ENCODE data around the gene RPS6KA2.

The RPS6KA2 gene

GRCh38 chr6:166624275-166624674, 2.8 kb downstream of the RPS6KA2 start:
- Histone ChIP-seq H3K27ac (ENCODE audit: low read depth, low read length) (no peak overlapping the region), H3K27me3 (ENCODE audit: insufficient read depth, low read length) (no peaks in the 10 kb centered on the region), H3K79me1 (ENCODE audit: low read length) (peaks cover 13% of the 10 kb centered on the region), H3K4me2 (ENCODE audit: low read length) (no peak overlapping the region), H4K12ac (ENCODE audit: low read depth, low read length) (no peak overlapping the region), H4K8ac (ENCODE audit: low read depth, low read length) (no peak overlapping the region), H3K4me1 (ENCODE audit: control insufficient read depth in 1 of 2, insufficient read depth in 2 of 2, low read length in 2 of 2) (peaks cover 21 to 22% of the 10 kb centered on the region in 2 experiments), H3K36me3 (ENCODE audit: control insufficient read depth in 1 of 2, insufficient read depth in 2 of 2, low read length in 2 of 2) (no peaks in the 10 kb centered on the region), H3K79me2 (ENCODE audit: control insufficient read depth, insufficient read depth, low read length, poor library complexity) (peaks cover 4% of the 10 kb centered on the region), H3K18ac (ENCODE audit: low read length) (peak overlapping the region; percentile 52), H3K9me3 (ENCODE audit: insufficient read depth, low read depth, low read length) (no peaks in the 10 kb centered on the region), H2AFZ (ENCODE audit: insufficient read depth, low read length, poor library complexity) (peak overlapping the region; percentile 25), H2BK5ac (ENCODE audit: low read depth, low read length, poor library complexity) (no peak overlapping the region), H3K14ac (ENCODE audit: low read length) (no peak overlapping the region), H2AK5ac (ENCODE audit: low read length) (no peak overlapping the region), H3K23ac (ENCODE audit: low read length) (no peak overlapping the region), H2BK120ac (ENCODE audit: insufficient read depth, low read length, poor library complexity) (no peak overlapping the region), H3K4ac (ENCODE audit: low read depth, low read length) (no peak overlapping the region), H2BK12ac (ENCODE audit: low read length) (peak overlapping the region; percentile 47), H4K91ac (ENCODE audit: low read depth, low read length) (no peak overlapping the region), H3K4me3 (ENCODE audit: low read depth, low read length) (no peak overlapping the region), H3K9ac (ENCODE audit: low read length) (no peak overlapping the region)
- DNase-seq: no peak
- no CpG with 5 or more reads among the region's 4 CpGs for WGBS (ENCODE audit: extremely low coverage, insufficient coverage, insufficient read length)

- no peak overlapping the region for H4K12ac ChIP-seq (ENCODE audit: low read depth, low read length)
- WGBS (ENCODE audit: extremely low coverage, insufficient coverage, insufficient read length): no CpG with 5 or more reads among the region's 5 CpGs
- H4K91ac ChIP-seq (ENCODE audit: low read depth, low read length): no peak overlapping the region
- no peak overlapping the region for H3K9ac ChIP-seq (ENCODE audit: low read length)
- H3K4me2 ChIP-seq (ENCODE audit: low read length): no peak overlapping the region
- peaks cover 3% of the 10 kb centered on the region for H3K9me3 ChIP-seq (ENCODE audit: insufficient read depth, low read depth, low read length)
- peak in 1 of 2 donors; percentile 49 for DNase-seq
- no peak overlapping the region for H2BK12ac ChIP-seq (ENCODE audit: low read length)
- peak overlapping the region; percentile 3 for H3K18ac ChIP-seq (ENCODE audit: low read length)
- H3K27ac ChIP-seq (ENCODE audit: low read depth, low read length): no peak overlapping the region
- H3K23ac ChIP-seq (ENCODE audit: low read length): no peak overlapping the region
- no peak overlapping the region for H3K14ac ChIP-seq (ENCODE audit: low read length)
- H3K27me3 ChIP-seq (ENCODE audit: insufficient read depth, low read length): no peaks in the 10 kb centered on the region
- no peak overlapping the region for H2BK120ac ChIP-seq (ENCODE audit: insufficient read depth, low read length, poor library complexity)
- H3K4ac ChIP-seq (ENCODE audit: low read depth, low read length): no peak overlapping the region
- no peak overlapping the region for H3K4me3 ChIP-seq (ENCODE audit: low read depth, low read length)
- H3K79me2 ChIP-seq (ENCODE audit: control insufficient read depth, insufficient read depth, low read length, poor library complexity): peaks cover 4% of the 10 kb centered on the region
- peaks cover 4% of the 10 kb centered on the region in 2 experiments for H3K36me3 ChIP-seq (ENCODE audit: control insufficient read depth in 1 of 2, insufficient read depth in 2 of 2, low read length in 2 of 2)
- no peak overlapping the region for H2BK5ac ChIP-seq (ENCODE audit: low read depth, low read length, poor library complexity)
- H4K8ac ChIP-seq (ENCODE audit: low read depth, low read length): no peak overlapping the region
- H2AFZ ChIP-seq (ENCODE audit: insufficient read depth, low read length, poor library complexity): no peak overlapping the region
- H3K4me1 ChIP-seq (ENCODE audit: control insufficient read depth in 1 of 2, insufficient read depth in 2 of 2, low read length in 2 of 2): peaks cover 26 to 28% of the 10 kb centered on the region in 2 experiments
- H3K79me1 ChIP-seq (ENCODE audit: low read length): peaks cover 20% of the 10 kb centered on the region
- H2AK5ac ChIP-seq (ENCODE audit: low read length): no peak overlapping the region
Measured at GRCh38 chr6:166623318-166623717, 3.7 kb downstream of the RPS6KA2 start.

GRCh38 chr6:166621114-166621540, 5.9 kb downstream of the RPS6KA2 start:
- Histone ChIP-seq H2BK120ac (ENCODE audit: insufficient read depth, low read length, poor library complexity) (no peak overlapping the region), H2AK5ac (ENCODE audit: low read length) (peak overlapping the region; percentile 36), H3K4ac (ENCODE audit: low read depth, low read length) (no peak overlapping the region), H3K27me3 (ENCODE audit: insufficient read depth, low read length) (no peaks in the 10 kb centered on the region), H3K23ac (ENCODE audit: low read length) (no peak overlapping the region), H3K4me1 (ENCODE audit: control insufficient read depth in 1 of 2, insufficient read depth in 2 of 2, low read length in 2 of 2) (peaks cover 26 to 32% of the 10 kb centered on the region in 2 experiments), H3K18ac (ENCODE audit: low read length) (peak overlapping the region; percentile 15), H3K4me3 (ENCODE audit: low read depth, low read length) (no peak overlapping the region), H4K12ac (ENCODE audit: low read depth, low read length) (no peak overlapping the region), H3K4me2 (ENCODE audit: low read length) (no peak overlapping the region), H3K9me3 (ENCODE audit: insufficient read depth, low read depth, low read length) (peaks cover 4% of the 10 kb centered on the region), H3K36me3 (ENCODE audit: control insufficient read depth in 1 of 2, insufficient read depth in 2 of 2, low read length in 2 of 2) (peaks cover 7 to 8% of the 10 kb centered on the region in 2 experiments), H2BK12ac (ENCODE audit: low read length) (peak overlapping the region; percentile 32), H4K91ac (ENCODE audit: low read depth, low read length) (peak overlapping the region; percentile 36), H2BK5ac (ENCODE audit: low read depth, low read length, poor library complexity) (no peak overlapping the region), H3K79me2 (ENCODE audit: control insufficient read depth, insufficient read depth, low read length, poor library complexity) (peaks cover 2% of the 10 kb centered on the region), H3K9ac (ENCODE audit: low read length) (no peak overlapping the region), H3K27ac (ENCODE audit: low read depth, low read length) (no peak overlapping the region), H4K8ac (ENCODE audit: low read depth, low read length) (peak overlapping the region; percentile 13), H3K14ac (ENCODE audit: low read length) (peak overlapping the region; percentile 4), H2AFZ (ENCODE audit: insufficient read depth, low read length, poor library complexity) (no peak overlapping the region), H3K79me1 (ENCODE audit: low read length) (peaks cover 19% of the 10 kb centered on the region)
- DNase-seq: no peak
- WGBS (ENCODE audit: extremely low coverage, insufficient coverage, insufficient read length): no CpG with 5 or more reads among the region's 6 CpGs

GRCh38 chr6:166620478-166621113, 6.5 kb downstream of the RPS6KA2 start:
- H3K79me2 ChIP-seq (ENCODE audit: control insufficient read depth, insufficient read depth, low read length, poor library complexity): peaks cover 2% of the 10 kb centered on the region
- H3K4ac ChIP-seq (ENCODE audit: low read depth, low read length): peak overlapping the region; percentile 31
- H3K4me2 ChIP-seq (ENCODE audit: low read length): no peak overlapping the region
- peak overlapping the region; percentile 67 for H2BK5ac ChIP-seq (ENCODE audit: low read depth, low read length, poor library complexity)
- no peak overlapping the region for H2AFZ ChIP-seq (ENCODE audit: insufficient read depth, low read length, poor library complexity)
- H3K4me1 ChIP-seq (ENCODE audit: control insufficient read depth in 1 of 2, insufficient read depth in 2 of 2, low read length in 2 of 2): peaks cover 30 to 33% of the 10 kb centered on the region in 2 experiments
- no peak overlapping the region for H4K12ac ChIP-seq (ENCODE audit: low read depth, low read length)
- peak overlapping the region; percentile 36 for H2AK5ac ChIP-seq (ENCODE audit: low read length)
- H3K36me3 ChIP-seq (ENCODE audit: control insufficient read depth in 1 of 2, insufficient read depth in 2 of 2, low read length in 2 of 2): peaks cover 7 to 8% of the 10 kb centered on the region in 2 experiments
- H4K8ac ChIP-seq (ENCODE audit: low read depth, low read length): peak overlapping the region; percentile 13
- H3K9me3 ChIP-seq (ENCODE audit: insufficient read depth, low read depth, low read length): peaks cover 4% of the 10 kb centered on the region
- peak overlapping the region; percentile 4 for H3K14ac ChIP-seq (ENCODE audit: low read length)
- no peak overlapping the region for H3K4me3 ChIP-seq (ENCODE audit: low read depth, low read length)
- DNase-seq: no peak
- H3K9ac ChIP-seq (ENCODE audit: low read length): no peak overlapping the region
- H4K91ac ChIP-seq (ENCODE audit: low read depth, low read length): peak overlapping the region; percentile 36
- H2BK12ac ChIP-seq (ENCODE audit: low read length): peak overlapping the region; percentile 32
- H3K27ac ChIP-seq (ENCODE audit: low read depth, low read length): peak overlapping the region; percentile 78
- H3K23ac ChIP-seq (ENCODE audit: low read length): no peak overlapping the region
- H3K79me1 ChIP-seq (ENCODE audit: low read length): peaks cover 22% of the 10 kb centered on the region
- H3K18ac ChIP-seq (ENCODE audit: low read length): peak overlapping the region; percentile 15
- no CpG with 5 or more reads among the region's 8 CpGs for WGBS (ENCODE audit: extremely low coverage, insufficient coverage, insufficient read length)
- H2BK120ac ChIP-seq (ENCODE audit: insufficient read depth, low read length, poor library complexity): peak overlapping the region; percentile 40
- H3K27me3 ChIP-seq (ENCODE audit: insufficient read depth, low read length): no peaks in the 10 kb centered on the region
